ENCODE results near the gene CFAP77.

Gene CFAP77

GRCh38 chr9:132595319-132595718 lies 185.3 kb downstream of the CFAP77 start:
- no peak for DNase-seq (ENCODE audit: low read depth, low spot score)

- no peak for DNase-seq (ENCODE audit: low read depth, low spot score)
These were observed 186.2 kb downstream of the CFAP77 start for GRCh38 chr9:132596200-132596599.

- DNase-seq (ENCODE audit: low read depth, low spot score): peak; percentile 74
These were observed 187.2 kb downstream of the CFAP77 start for GRCh38 chr9:132597073-132597775.

GRCh38 chr9:132600326-132600984 lies 190.4 kb downstream of the CFAP77 start:
- no peak for DNase-seq (ENCODE audit: low read depth, low spot score)

DNA sequence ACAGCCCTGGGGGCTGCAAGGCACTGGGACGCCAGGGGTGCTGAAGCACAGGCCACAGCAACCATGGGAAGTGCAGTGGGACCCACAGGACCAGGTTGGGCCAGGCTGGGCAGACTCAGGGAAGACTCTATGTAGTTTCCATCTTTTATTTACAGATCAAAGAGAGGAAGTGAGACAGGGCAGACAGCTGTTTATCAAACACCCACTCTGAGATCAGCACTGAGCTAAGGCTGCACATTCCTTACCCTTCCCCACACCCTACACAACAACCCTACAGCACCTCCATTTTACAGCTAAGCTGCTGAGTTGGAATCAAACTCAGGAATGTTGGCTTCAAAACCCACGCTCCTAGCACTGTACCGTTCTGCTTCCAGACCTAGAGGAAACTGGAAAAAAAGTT lies 192.2 kb downstream of the CFAP77 start:
- DNase-seq (ENCODE audit: low read depth, low spot score): peak; percentile 31

DNA sequence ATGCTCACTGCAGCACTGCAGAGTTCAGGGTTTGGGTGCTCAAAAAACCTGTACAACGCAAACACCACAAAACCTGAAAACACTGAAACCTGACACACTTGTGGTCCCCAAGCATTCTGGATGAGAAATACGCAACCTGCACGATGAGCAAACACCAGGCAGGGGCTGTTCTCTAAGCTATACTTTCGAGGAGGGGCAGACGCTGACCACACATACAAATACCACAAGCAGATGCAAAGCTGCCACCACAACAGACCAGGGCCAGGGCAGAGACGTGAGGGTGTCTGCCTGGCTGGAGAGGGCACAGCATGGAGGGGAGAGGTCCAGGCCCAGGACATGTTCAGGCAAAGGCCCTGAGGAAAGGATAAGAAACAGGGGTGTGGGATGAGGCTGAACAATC lies 195.4 kb downstream of the CFAP77 start:
- DNase-seq (ENCODE audit: low read depth, low spot score): no peak

GRCh38 chr9:132606066-132606465 lies 196.1 kb downstream of the CFAP77 start:
- DNase-seq (ENCODE audit: low read depth, low spot score): no peak

- no peak for DNase-seq (ENCODE audit: low read depth, low spot score)
These were observed 199.2 kb downstream of the CFAP77 start for GRCh38 chr9:132609184-132609583.

DNA sequence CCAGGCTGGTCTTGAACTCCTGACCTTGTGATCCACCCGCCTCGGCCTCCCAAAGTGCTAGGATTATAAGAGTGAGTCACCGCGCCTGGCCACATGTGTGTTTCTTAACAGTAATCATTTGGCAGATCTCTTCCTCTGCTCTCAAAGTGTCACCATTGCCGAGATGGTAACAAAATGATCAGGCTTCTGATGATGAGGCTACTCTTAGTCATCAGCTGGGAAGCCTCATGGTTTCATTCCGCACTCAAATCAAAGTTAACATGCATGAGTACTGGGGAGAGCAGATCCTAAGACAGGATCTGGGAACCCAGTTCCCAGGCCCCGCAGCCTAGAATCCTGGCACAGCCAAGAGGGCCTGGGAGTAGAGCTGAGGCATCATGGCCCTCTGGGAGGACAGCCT lies 199.8 kb downstream of the CFAP77 start:
- DNase-seq (ENCODE audit: low read depth, low spot score): peak; percentile 61

DNA sequence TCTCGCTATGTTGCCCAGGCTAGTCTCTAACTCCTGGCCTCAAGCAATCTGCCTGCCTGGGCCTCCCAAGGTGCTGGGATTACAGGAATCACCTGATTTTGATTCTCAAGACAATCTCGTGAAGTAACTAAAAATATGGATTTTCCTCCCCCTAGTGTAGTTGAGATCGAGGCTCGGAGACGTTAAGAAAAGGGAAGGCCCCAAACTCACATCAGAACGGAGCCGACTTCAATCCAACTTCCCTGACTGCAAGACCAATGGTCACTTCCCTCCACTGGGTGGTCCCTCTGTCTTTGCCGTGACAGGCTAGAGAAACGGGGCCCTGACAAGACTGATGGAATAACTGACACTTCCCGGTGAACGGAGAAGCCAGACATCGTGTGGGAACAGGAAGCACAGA lies 200.7 kb downstream of the CFAP77 start:
- no peak for DNase-seq (ENCODE audit: low read depth, low spot score)

- DNase-seq (ENCODE audit: low read depth, low spot score): no peak
These were observed 204.3 kb downstream of the CFAP77 start for GRCh38 chr9:132614324-132614723.

GRCh38 chr9:132615774-132616173 lies 205.8 kb downstream of the CFAP77 start:
- DNase-seq (ENCODE audit: low read depth, low spot score): no peak

- DNase-seq (ENCODE audit: low read depth, low spot score): no peak
These were observed 206.7 kb downstream of the CFAP77 start for GRCh38 chr9:132616725-132617124.

DNA sequence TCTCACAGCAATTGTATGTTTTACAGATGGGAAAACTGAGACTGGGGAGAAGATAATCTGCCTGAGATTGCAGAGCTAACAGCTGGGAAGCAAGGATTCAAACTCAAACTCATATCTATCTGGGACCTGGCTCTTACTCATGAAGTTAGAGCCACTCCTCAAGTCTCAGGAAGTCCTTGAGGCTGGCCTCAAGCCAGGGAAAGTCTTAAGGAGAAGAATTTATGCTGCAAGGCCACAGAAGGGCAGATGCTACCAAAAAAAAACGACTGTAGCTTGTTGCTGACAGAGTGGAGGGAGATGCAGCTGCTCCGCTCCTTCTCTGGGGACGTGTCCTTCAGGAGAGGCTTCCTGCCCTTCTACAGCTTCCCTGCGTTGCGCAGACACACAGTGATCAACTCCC lies 212.1 kb downstream of the CFAP77 start:
- DNase-seq (ENCODE audit: low read depth, low spot score): peak; percentile 37

Data from astrocyte of the hippocampus (primary cell).